Measurements from ENCODE around the gene MYPN.

DNA sequence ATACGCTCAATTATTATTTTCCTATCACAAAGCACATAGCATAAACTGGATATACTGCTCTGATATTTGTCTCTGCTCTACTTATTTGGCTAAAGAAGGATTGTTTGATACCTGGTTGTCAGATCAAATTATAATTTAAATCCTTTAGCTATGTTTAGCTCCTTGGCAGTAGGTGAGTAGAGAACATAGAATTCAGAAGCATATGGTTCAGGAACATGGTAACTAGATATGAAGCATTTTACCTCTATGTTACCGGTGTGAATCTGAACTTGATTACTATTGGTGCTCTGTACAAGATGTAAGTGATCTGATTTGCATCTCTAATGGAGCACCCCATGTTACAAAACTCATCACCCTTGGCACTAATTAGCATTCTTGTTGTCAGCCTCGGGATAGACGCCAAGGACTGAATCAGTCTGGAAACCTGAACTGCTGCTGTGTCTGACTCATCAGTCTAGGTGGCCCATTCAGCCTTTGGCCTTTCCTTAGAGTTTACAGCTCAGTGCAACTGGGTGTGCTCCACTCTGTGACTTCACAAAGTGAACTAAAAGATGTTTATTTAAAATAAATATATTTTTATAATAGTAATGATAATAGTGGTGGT lies 12.3 kb upstream of the MYPN start:
- TF ChIP-seq, protein P1, sequence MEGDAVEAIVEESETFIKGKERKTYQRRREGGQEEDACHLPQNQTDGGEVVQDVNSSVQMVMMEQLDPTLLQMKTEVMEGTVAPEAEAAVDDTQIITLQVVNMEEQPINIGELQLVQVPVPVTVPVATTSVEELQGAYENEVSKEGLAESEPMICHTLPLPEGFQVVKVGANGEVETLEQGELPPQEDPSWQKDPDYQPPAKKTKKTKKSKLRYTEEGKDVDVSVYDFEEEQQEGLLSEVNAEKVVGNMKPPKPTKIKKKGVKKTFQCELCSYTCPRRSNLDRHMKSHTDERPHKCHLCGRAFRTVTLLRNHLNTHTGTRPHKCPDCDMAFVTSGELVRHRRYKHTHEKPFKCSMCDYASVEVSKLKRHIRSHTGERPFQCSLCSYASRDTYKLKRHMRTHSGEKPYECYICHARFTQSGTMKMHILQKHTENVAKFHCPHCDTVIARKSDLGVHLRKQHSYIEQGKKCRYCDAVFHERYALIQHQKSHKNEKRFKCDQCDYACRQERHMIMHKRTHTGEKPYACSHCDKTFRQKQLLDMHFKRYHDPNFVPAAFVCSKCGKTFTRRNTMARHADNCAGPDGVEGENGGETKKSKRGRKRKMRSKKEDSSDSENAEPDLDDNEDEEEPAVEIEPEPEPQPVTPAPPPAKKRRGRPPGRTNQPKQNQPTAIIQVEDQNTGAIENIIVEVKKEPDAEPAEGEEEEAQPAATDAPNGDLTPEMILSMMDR (IDR thresholded peaks at IDR 0.05), result no peak
- TF ChIP-seq POLR2AphosphoS5 (IDR thresholded peaks at IDR 0.05) (no peak), POLR2A (IDR thresholded peaks at IDR 0.05) (no peak)
